ENCODE measurements around the gene KCNK18. TPM values are rescaled to one million over a fixed set of nuclear protein-coding genes. Genes with fewer than 3 reads are reported as not detected.

KCNK18 gene
- total and polyA plus RNA-seq, 2 of the 8 experiments (the other 6 are each of a cell fraction or from before 2014, with no cell fraction given): not detected

- TF ChIP-seq RNF2 (IDR thresholded peaks at IDR 0.05; ENCODE audit: borderline replicate concordance, low read depth, low read length, missing control alignments, poor library complexity, severe bottlenecking) (no peak), CTCF (IDR thresholded peaks at IDR 0.05; ENCODE audit: control extremely low read depth in 1 of 3, insufficient read depth in 1 of 3, low read depth in 1 of 3, low read length in 3 of 3) (no peak), RAD21 (IDR thresholded peaks at IDR 0.05 in 1 of 2, conservative IDR thresholded peaks at IDR 0.05 in 1 of 2; ENCODE audit: low read depth in 2 of 2, low read length in 2 of 2) (no peak), ASH2L (IDR thresholded peaks at IDR 0.05; ENCODE audit: low read length) (no peak), RXRA (IDR thresholded peaks at IDR 0.05; ENCODE audit: insufficient read depth, low read depth, low read length) (no peak)
Observed at GRCh38 chr10:117256910-117257309, 59.6 kb downstream of the KCNK18 start (continued).

Data from H1 (cell line).